Mesenchymal stem cell (in vitro differentiated cells and primary cell): ENCODE measurements around the gene RNF103.

Experiments used
- DNase-seq: peaks from one replicate; pipeline ENCODE4 v3.0.0-alpha.2; 2013
- H2AFZ ChIP-seq: one replicate; pipeline ENCODE4 v1.6.1; 2013; ENCODE audit warnings: low read depth, mild to moderate bottlenecking, control low read depth, inconsistent platforms, low read length, moderate library complexity
- H2AK5ac ChIP-seq: 2 replicates; pipeline ENCODE4 v1.6.1; 2013; ENCODE audit warnings: low read length, moderate library complexity, mild to moderate bottlenecking, inconsistent platforms; ENCODE audit not compliant: severe bottlenecking
- H2BK120ac ChIP-seq: one replicate; pipeline ENCODE4 v1.6.1; 2013; ENCODE audit warnings: low read depth, mild to moderate bottlenecking, inconsistent platforms, low read length, moderate library complexity
- H2BK12ac ChIP-seq, 2 experiments: one replicate each; pipeline ENCODE4 v1.6.1; 2013; ENCODE audit warnings: inconsistent platforms in 2 of 2, low read length in 2 of 2, mild to moderate bottlenecking in 2 of 2, moderate library complexity in 2 of 2, control low read depth in 1 of 2
- H2BK15ac ChIP-seq: one replicate; pipeline ENCODE4 v1.6.1; 2013; ENCODE audit warnings: mild to moderate bottlenecking, low read depth, inconsistent platforms; ENCODE audit not compliant: poor library complexity, severe bottlenecking
- H2BK5ac ChIP-seq: 2 replicates; pipeline ENCODE4 v1.6.1; 2013; ENCODE audit warnings: low read depth, mild to moderate bottlenecking, low read length, control low read depth, inconsistent platforms; ENCODE audit not compliant: poor library complexity, severe bottlenecking
- H3K14ac ChIP-seq, 2 experiments: one replicate each; pipeline ENCODE4 v1.6.1; 2013; ENCODE audit warnings: inconsistent platforms in 2 of 2, low read length in 2 of 2, control low read depth in 1 of 2, mild to moderate bottlenecking in 1 of 2, moderate library complexity in 1 of 2
- H3K18ac ChIP-seq, 2 experiments: one replicate each; pipeline ENCODE4 v1.6.1; 2013; ENCODE audit warnings: inconsistent platforms in 2 of 2, low read length in 2 of 2, control low read depth in 1 of 2, low read depth in 1 of 2, mild to moderate bottlenecking in 1 of 2
- H3K23ac ChIP-seq, 2 experiments: one replicate each; pipeline ENCODE4 v1.6.1; 2013; ENCODE audit warnings: inconsistent platforms in 2 of 2, low read length in 2 of 2, mild to moderate bottlenecking in 2 of 2, moderate library complexity in 2 of 2, control low read depth in 1 of 2
- H3K27ac ChIP-seq: 2 replicates; pipeline ENCODE4 v1.5.1; 2013; ENCODE audit warnings: mild to moderate bottlenecking, moderate library complexity, low read length, control low read depth, inconsistent platforms; ENCODE audit not compliant: poor library complexity, severe bottlenecking
- H3K27me3 ChIP-seq, 2 experiments: 2 replicates each; pipeline versions ENCODE4 v1.6.1 to v1.7.0; 2013; ENCODE audit warnings: low read length in 2 of 2, mild to moderate bottlenecking in 2 of 2, moderate library complexity in 2 of 2, control low read depth in 1 of 2, inconsistent platforms in 1 of 2; ENCODE audit not compliant: control insufficient read depth in 1 of 2, insufficient read depth in 1 of 2
- H3K36me3 ChIP-seq, 2 experiments: 2 replicates each; pipeline versions ENCODE4 v1.6.1 to v1.7.0; 2013; ENCODE audit warnings: low read length in 2 of 2, control low read depth in 1 of 2, inconsistent platforms in 1 of 2, low read depth in 1 of 2, mild to moderate bottlenecking in 1 of 2; ENCODE audit not compliant: insufficient read depth in 2 of 2, control insufficient read depth in 1 of 2
- H3K4ac ChIP-seq, 2 experiments: one replicate each; pipeline ENCODE4 v1.6.1; 2013; ENCODE audit warnings: inconsistent platforms in 2 of 2, low read length in 2 of 2, mild to moderate bottlenecking in 2 of 2, moderate library complexity in 2 of 2, control low read depth in 1 of 2, low read depth in 1 of 2
- H3K4me1 ChIP-seq: 2 replicates; pipeline ENCODE4 v1.6.1; 2013; ENCODE audit warnings: low read depth, low read length, control low read depth; ENCODE audit not compliant: control insufficient read depth, insufficient read depth
- H3K4me2 ChIP-seq: 2 replicates; pipeline ENCODE4 v1.6.1; 2013; ENCODE audit warnings: low read length, mild to moderate bottlenecking, inconsistent platforms; ENCODE audit not compliant: poor library complexity, severe bottlenecking
- H3K4me3 ChIP-seq, 2 experiments: 2 replicates each; pipeline versions ENCODE4 v1.5.1 to v1.7.0; 2013; ENCODE audit warnings: low read length in 2 of 2, mild to moderate bottlenecking in 2 of 2, control low read depth in 1 of 2, low read depth in 1 of 2; ENCODE audit not compliant: insufficient read depth in 1 of 2
- H3K79me1 ChIP-seq: replicated peaks from 2 replicates; pipeline ENCODE4 v1.6.1; 2013; ENCODE audit warnings: mild to moderate bottlenecking, control low read depth, low read length, inconsistent platforms; ENCODE audit not compliant: poor library complexity, severe bottlenecking
- H3K9ac ChIP-seq: 2 replicates; pipeline ENCODE4 v1.7.0; 2013; ENCODE audit warnings: mild to moderate bottlenecking, low read length, moderate library complexity
- H3K9me3 ChIP-seq: 2 replicates; pipeline ENCODE4 v1.7.0; 2013; ENCODE audit warnings: mild to moderate bottlenecking, low read length; ENCODE audit not compliant: control insufficient read depth
- H4K8ac ChIP-seq: one replicate; pipeline ENCODE4 v1.6.1; 2013; ENCODE audit warnings: inconsistent platforms, mild to moderate bottlenecking, low read length, moderate library complexity
- H4K91ac ChIP-seq: one replicate; pipeline ENCODE4 v1.6.1; 2013; ENCODE audit warnings: mild to moderate bottlenecking, low read length, inconsistent platforms
- WGBS: methylation state at CpG from one replicate; pipeline ENCODE4 v1.1.7; 2013; ENCODE audit warnings: mixed read lengths; 5-methylcytosine and 5-hydroxymethylcytosine counted together

Gene RNF103

GRCh38 chr2:86577817-86578456, 45.7 kb downstream of the RNF103 start:
- no peak overlapping the region for H2AFZ ChIP-seq
- no peak overlapping the region for H2BK12ac ChIP-seq
- no peak overlapping the region for H2AK5ac ChIP-seq
- H3K79me1 ChIP-seq, result no peaks in the 10 kb centered on the region
- H4K91ac ChIP-seq, result no peak overlapping the region
- H3K14ac ChIP-seq, result no peak overlapping the region
- H3K23ac ChIP-seq, result no peak overlapping the region
- no peak overlapping the region for H3K27ac ChIP-seq
- no peak overlapping the region for H2BK120ac ChIP-seq
- H3K4me1 ChIP-seq, result no peaks in the 10 kb centered on the region
- H4K8ac ChIP-seq, result no peak overlapping the region
- DNase-seq, result no peak
- H3K4me3 ChIP-seq, result no peak overlapping the region
- no peak overlapping the region for H2BK5ac ChIP-seq
- H3K9ac ChIP-seq, result no peak overlapping the region
- no peak overlapping the region for H3K4me2 ChIP-seq
- no peaks in the 10 kb centered on the region for H3K27me3 ChIP-seq
- no CpG with 5 or more reads among the region's 2 CpGs for WGBS
- no peak overlapping the region for H3K18ac ChIP-seq
- H3K9me3 ChIP-seq, result peaks cover 3% of the 10 kb centered on the region
- no peak overlapping the region for H3K4ac ChIP-seq
- H2BK15ac ChIP-seq, result no peak overlapping the region
- H3K36me3 ChIP-seq, result no peaks in the 10 kb centered on the region

DNA sequence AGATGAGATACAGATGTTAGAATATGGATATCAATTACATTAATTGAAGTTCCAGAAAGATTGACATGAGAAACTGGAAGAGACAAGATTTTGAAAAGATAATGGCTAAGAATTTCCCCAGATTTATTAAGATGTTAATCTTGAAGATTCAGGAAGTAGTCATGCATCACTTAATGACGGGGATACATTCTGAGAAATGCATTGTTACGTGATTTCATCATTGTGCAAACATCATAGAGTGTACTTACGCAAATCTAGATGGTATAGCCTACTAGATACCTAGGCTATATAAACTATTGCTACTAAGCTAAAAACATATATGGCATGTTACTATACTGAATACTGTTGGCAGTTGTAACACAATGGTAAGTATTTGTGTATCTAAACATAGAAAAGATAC, 53.6 kb downstream of the RNF103 start:
- Histone ChIP-seq H3K4me3 (no peak overlapping the region), H2BK5ac (no peak overlapping the region), H3K36me3 (no peaks in the 10 kb centered on the region), H3K4me2 (no peak overlapping the region), H2BK15ac (no peak overlapping the region), H3K9me3 (no peaks in the 10 kb centered on the region), H2AFZ (no peak overlapping the region), H3K27me3 (no peaks in the 10 kb centered on the region), H3K27ac (no peak overlapping the region), H3K23ac (no peak overlapping the region), H2AK5ac (no peak overlapping the region), H3K14ac (no peak overlapping the region), H2BK120ac (no peak overlapping the region), H3K18ac (no peak overlapping the region), H3K4me1 (no peaks in the 10 kb centered on the region), H4K91ac (no peak overlapping the region), H2BK12ac (no peak overlapping the region), H4K8ac (no peak overlapping the region), H3K4ac (no peak overlapping the region), H3K9ac (no peak overlapping the region), H3K79me1 (no peaks in the 10 kb centered on the region)
- 60% methylated on average over 1 of the region's 3 CpGs for WGBS
- DNase-seq, result no peak

GRCh38 chr2:86566821-86567190, 56.9 kb downstream of the RNF103 start:
- DNase-seq, result no peak
- H4K91ac ChIP-seq, result no peak overlapping the region

DNA sequence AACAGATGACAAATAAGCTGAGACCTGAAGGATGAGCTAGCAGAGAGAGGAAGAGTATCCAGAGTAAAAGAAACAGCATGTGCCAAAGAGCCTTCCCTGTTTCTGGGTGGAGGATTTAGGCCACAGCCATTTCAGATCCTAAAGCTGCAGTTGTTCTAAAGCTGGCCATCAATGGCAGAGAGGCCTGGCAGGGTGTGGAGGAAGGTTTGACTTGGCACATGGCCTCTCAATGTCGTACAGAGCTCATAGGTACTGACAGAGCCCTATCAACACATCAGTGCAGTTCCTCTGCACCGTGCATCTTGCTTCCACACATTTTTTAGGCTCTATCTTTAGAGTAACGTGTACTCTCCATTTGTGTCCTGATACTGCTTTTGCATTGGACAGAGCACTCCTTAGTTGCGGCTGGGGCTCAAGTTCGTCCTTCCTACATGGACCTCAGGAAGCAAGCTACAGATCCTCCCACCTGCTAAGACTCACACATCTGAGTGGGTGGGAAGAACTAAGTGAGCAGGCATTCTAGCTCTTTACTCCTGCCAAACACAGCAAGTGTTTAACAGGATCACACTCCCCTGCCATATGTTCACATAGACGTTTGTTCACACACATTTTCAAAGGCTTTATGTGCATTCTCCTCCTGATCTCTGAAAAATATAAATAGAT, 57.4 kb downstream of the RNF103 start:
- Histone ChIP-seq H3K18ac (no peak overlapping the region), H3K4me1 (peaks cover 2% of the 10 kb centered on the region), H2BK15ac (no peak overlapping the region), H2BK5ac (no peak overlapping the region), H3K9me3 (no peaks in the 10 kb centered on the region), H2AFZ (peak overlapping the region; percentile 36), H2BK120ac (no peak overlapping the region), H3K4me2 (no peak overlapping the region), H3K14ac (no peak overlapping the region), H4K91ac (no peak overlapping the region), H3K79me1 (peaks cover 3% of the 10 kb centered on the region), H3K23ac (no peak overlapping the region), H3K36me3 (no peaks in the 10 kb centered on the region), H2BK12ac (no peak overlapping the region), H3K4ac (no peak overlapping the region), H3K27ac (no peak overlapping the region), H2AK5ac (no peak overlapping the region), H3K4me3 (no peak overlapping the region), H4K8ac (no peak overlapping the region), H3K27me3 (no peaks in the 10 kb centered on the region), H3K9ac (no peak overlapping the region)
- 94% methylated on average over 6 of the region's 6 CpGs for WGBS
- no peak for DNase-seq

More at GRCh38 chr2:86566821-86567190, 56.9 kb downstream of the RNF103 start:
- no peak overlapping the region for H4K8ac ChIP-seq
- H3K23ac ChIP-seq, result no peak overlapping the region
- H3K36me3 ChIP-seq, result no peaks in the 10 kb centered on the region
- no peak overlapping the region for H3K4me3 ChIP-seq
- H2BK12ac ChIP-seq, result no peak overlapping the region
- H3K18ac ChIP-seq, result no peak overlapping the region
- peaks cover 2% of the 10 kb centered on the region for H3K4me1 ChIP-seq
- H2BK15ac ChIP-seq, result no peak overlapping the region
- no peak overlapping the region for H3K14ac ChIP-seq
- H2AK5ac ChIP-seq, result no peak overlapping the region
- no peaks in the 10 kb centered on the region for H3K9me3 ChIP-seq
- H3K4ac ChIP-seq, result no peak overlapping the region
- H2BK5ac ChIP-seq, result no peak overlapping the region
- H3K9ac ChIP-seq, result no peak overlapping the region
- no peak overlapping the region for H3K27ac ChIP-seq
- no peak overlapping the region for H2BK120ac ChIP-seq
- H3K27me3 ChIP-seq, result no peaks in the 10 kb centered on the region
- no peak overlapping the region for H3K4me2 ChIP-seq
- H3K79me1 ChIP-seq, result peaks cover 2% of the 10 kb centered on the region
- no peak overlapping the region for H2AFZ ChIP-seq
